OCI-LY3 (cell line): Measurements from ENCODE around the gene SLC19A1.

Experiments
- H2AFZ ChIP-seq: fragments of 200-600, 300-600 bp; shearing (Covaris generic); 2 replicates; pipeline ENCODE4 v1.6.0; 2014; ENCODE audit warnings: antibody characterized with exemption, low read depth, low read length
- H3K27ac ChIP-seq: fragments of 200-600, 300-600 bp; sonication (generic); 2 replicates; pipeline ENCODE4 v1.5.1; 2014; ENCODE audit warnings: mild to moderate bottlenecking, low read length, moderate library complexity, mixed read lengths
- H3K27me3 ChIP-seq: fragments of 200-600, 300-600 bp; sonication (generic); 2 replicates; pipeline ENCODE4 v1.6.1; 2014; ENCODE audit warnings: low read depth, low read length, mixed read lengths
- H3K36me3 ChIP-seq: fragments of 200-600, 300-600 bp; sonication (generic); replicated peaks from 2 replicates; pipeline ENCODE3; 2014; ENCODE audit warnings: low read depth, low read length, mixed read lengths
- H3K4me1 ChIP-seq: fragments of 300-600, 200-600 bp; sonication (generic); 2 replicates; pipeline ENCODE4 v1.6.1; 2014; ENCODE audit warnings: low read length, mixed read lengths
- H3K4me2 ChIP-seq: fragments of 200-600, 300-600 bp; sonication (generic); 2 replicates; pipeline ENCODE4 v1.6.1; 2014; ENCODE audit warnings: low read length, mixed read lengths
- H3K4me3 ChIP-seq: fragments of 300-600, 200-600 bp; sonication (generic); 2 replicates; pipeline ENCODE4 v1.5.1; 2014; ENCODE audit warnings: antibody characterized with exemption, mild to moderate bottlenecking, low read length, moderate library complexity
- H3K79me2 ChIP-seq: fragments of 300-600, 200-600 bp; shearing (Covaris generic); 2 replicates; pipeline ENCODE4 v1.6.1; 2014; ENCODE audit warnings: mild to moderate bottlenecking, low read length, mixed read lengths
- H3K9ac ChIP-seq: fragments of 300-600, 200-600 bp; shearing (Covaris generic); 2 replicates; pipeline ENCODE4 v1.6.0; 2014; ENCODE audit warnings: mild to moderate bottlenecking, low read length, moderate library complexity
- H3K9me3 ChIP-seq: fragments of 200-600, 300-600 bp; shearing (Covaris generic); 2 replicates; pipeline ENCODE4 v1.6.1; 2014; ENCODE audit warnings: low read length, mixed read lengths; ENCODE audit not compliant: insufficient read depth
- H4K20me1 ChIP-seq: fragments of 200-600, 300-600 bp; sonication (generic); 2 replicates; pipeline ENCODE4 v1.6.1; 2016; ENCODE audit warnings: low read length, mixed read lengths; ENCODE audit not compliant: insufficient read depth
- EZH2phosphoT487 ChIP-seq: fragments of 200-600 bp; shearing (Covaris generic); IDR thresholded peaks from 2 replicates; pipeline ENCODE4 v1.6.1; 2018; ENCODE audit warnings: antibody characterized with exemption, mixed run types, low read depth
- TF ChIP-seq, protein P1 (sequence below): fragments of 200-600, 300-600 bp; sonication (generic); IDR thresholded peaks from 2 replicates; pipeline ENCODE4 v1.5.1; 2014; ENCODE audit warnings: antibody characterized with exemption, low read length, low read depth

Gene SLC19A1

DNA sequence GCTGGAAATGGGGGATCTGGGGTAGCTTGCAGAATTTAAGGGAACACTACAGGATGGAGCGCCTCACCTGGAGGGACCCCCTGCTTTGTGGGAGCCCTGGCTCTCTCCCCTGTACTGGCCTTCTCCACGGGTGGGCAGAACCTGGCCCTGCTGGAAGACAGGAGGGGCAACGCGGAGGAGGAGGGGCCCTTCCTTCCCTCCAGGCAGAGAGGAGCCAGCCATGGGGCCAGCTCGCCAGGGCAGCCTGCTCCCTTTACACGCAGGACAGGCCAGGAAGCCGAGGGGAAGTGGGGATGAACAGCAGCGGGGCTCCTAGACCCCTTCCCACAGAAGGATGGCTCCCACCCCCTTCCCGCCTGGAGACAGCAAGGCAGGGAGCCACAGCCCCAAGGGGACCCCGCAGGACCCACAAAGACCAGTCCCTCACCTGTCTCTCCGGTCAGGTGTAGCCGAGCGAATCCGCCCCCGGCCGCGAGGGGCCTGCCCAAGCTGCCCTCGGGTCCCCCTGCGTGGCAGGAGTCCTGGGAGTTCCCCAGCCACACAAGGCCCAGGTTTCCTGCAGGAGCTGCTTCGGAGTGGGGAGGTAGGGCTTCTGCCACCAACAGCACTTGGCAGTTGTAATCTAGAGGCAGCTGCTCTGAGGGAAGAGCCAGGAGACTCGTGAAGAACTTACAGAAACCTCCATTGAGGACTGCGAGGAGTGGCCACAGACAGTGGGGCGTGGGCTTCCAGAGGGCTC lies 1.6 kb upstream of the SLC19A1 start:
- no peak overlapping the region for H3K4me3 ChIP-seq
- peaks cover 2% of the 10 kb centered on the region; the same call in 1 of the 2 replicates for H3K27me3 ChIP-seq
- no peak overlapping the region for H3K9ac ChIP-seq
- H3K79me2 ChIP-seq, result peaks cover 29% of the 10 kb centered on the region
- no peaks in the 10 kb centered on the region for H3K9me3 ChIP-seq
- no peak overlapping the region for H2AFZ ChIP-seq
- no peak overlapping the region for H3K27ac ChIP-seq
- 0 out of 2 replicates have a peak, but pooled peaks cover 5% of the 10 kb centered on the region for H4K20me1 ChIP-seq
- peaks cover 2% of the 10 kb centered on the region for H3K36me3 ChIP-seq
- peaks cover 13% of the 10 kb centered on the region for H3K4me1 ChIP-seq
- no peak for TF ChIP-seq EZH2phosphoT487
- TF ChIP-seq, protein P1, sequence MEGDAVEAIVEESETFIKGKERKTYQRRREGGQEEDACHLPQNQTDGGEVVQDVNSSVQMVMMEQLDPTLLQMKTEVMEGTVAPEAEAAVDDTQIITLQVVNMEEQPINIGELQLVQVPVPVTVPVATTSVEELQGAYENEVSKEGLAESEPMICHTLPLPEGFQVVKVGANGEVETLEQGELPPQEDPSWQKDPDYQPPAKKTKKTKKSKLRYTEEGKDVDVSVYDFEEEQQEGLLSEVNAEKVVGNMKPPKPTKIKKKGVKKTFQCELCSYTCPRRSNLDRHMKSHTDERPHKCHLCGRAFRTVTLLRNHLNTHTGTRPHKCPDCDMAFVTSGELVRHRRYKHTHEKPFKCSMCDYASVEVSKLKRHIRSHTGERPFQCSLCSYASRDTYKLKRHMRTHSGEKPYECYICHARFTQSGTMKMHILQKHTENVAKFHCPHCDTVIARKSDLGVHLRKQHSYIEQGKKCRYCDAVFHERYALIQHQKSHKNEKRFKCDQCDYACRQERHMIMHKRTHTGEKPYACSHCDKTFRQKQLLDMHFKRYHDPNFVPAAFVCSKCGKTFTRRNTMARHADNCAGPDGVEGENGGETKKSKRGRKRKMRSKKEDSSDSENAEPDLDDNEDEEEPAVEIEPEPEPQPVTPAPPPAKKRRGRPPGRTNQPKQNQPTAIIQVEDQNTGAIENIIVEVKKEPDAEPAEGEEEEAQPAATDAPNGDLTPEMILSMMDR, result no peak
- no peak overlapping the region for H3K4me2 ChIP-seq

DNA sequence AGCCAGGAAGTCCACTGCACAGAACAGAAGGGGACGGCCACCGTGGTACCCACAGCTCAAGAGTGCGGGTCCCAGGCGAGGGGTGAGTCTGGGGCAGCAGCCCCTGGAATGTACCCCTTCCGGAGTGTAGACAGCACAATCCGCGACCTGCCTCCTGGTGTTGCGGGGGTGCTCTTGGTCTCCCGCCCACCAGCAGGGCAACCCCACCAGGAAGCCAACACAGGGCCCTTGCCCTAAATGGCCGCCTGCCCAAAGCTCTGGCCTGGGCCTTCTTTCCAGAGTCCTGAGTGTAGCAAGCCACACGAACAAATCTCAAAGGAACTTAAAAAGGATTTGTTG lies 1.1 kb upstream of the SLC19A1 start:
- Histone ChIP-seq H3K79me2 (peaks cover 34% of the 10 kb centered on the region), H3K27ac (no peak overlapping the region), H3K4me1 (peaks cover 13% of the 10 kb centered on the region), H3K27me3 (no peaks in the 10 kb centered on the region; the same call in 1 of the 2 replicates), H3K9me3 (no peaks in the 10 kb centered on the region), H3K4me3 (0 out of 2 replicates have a peak overlapping the region, but pooled peaks have one; percentile 87), H4K20me1 (peaks cover 7% of the 10 kb centered on the region; the same call in 1 of the 2 replicates), H3K36me3 (peaks cover 2% of the 10 kb centered on the region), H3K4me2 (peak overlapping the region; percentile 77), H3K9ac (no peak overlapping the region), H2AFZ (no peak overlapping the region)
- TF ChIP-seq, protein P1, result no peak
- no peak for TF ChIP-seq EZH2phosphoT487

DNA sequence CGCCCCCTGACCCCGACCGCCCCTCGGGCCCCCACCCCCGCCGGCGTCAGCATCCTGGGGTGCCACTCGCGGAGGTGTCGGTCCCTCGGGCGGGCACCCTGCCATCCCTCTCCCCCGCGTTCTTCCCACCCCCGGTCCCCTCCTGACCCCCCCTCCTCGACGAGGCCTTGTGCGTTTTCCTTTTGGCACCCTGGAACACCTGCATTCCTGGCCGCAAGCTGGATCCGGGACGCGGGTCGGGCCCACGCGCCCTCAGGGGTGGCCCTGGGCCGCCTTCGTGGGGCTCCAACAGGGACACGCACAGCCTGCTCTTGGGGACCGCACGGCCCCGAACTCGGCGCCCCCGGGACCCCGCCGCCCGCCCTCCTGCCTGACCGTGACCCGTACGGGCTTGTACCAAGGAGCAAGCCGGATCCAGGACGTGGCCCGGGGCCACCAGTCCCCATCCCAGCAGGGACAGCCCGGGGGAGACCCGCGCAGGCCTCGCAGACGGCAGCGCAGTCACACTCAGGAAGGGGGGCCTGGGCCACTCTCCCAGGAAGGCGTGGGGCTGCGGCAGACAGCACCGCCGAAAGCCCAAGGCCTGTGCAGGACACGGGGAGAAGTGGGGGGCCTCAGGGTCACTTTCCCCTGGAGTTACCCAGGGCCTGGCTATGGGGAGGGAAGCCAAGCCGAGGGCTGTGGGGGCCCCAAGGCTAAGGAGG lies 579 bp upstream of the SLC19A1 start:
- H3K9me3 ChIP-seq, result no peaks in the 10 kb centered on the region
- peak overlapping the region; percentile 79 for H3K9ac ChIP-seq
- H3K36me3 ChIP-seq, result peaks cover 2% of the 10 kb centered on the region
- H3K27me3 ChIP-seq, result no peaks in the 10 kb centered on the region; the same call in 1 of the 2 replicates
- H3K4me1 ChIP-seq, result peaks cover 13% of the 10 kb centered on the region
- no peak overlapping the region for H3K27ac ChIP-seq
- H2AFZ ChIP-seq, result no peak overlapping the region
- H3K79me2 ChIP-seq, result peaks cover 40% of the 10 kb centered on the region
- H3K4me3 ChIP-seq, result peak overlapping the region; percentile 87
- peaks cover 7% of the 10 kb centered on the region; the same call in 1 of the 2 replicates for H4K20me1 ChIP-seq
- no peak for TF ChIP-seq EZH2phosphoT487
- TF ChIP-seq, protein P1, result no peak
- H3K4me2 ChIP-seq, result peak overlapping the region; percentile 77
